ENCODE data around the gene ITGB1.
"Not testable (repeated sequence)": the region's sequence is repeated elsewhere in the genome, so short reads cannot be mapped to it uniquely, and the experiment has no call there.

The ITGB1 gene

GRCh38 chr10:32982293-32982709, 24.3 kb upstream of the ITGB1 start:
- Histone ChIP-seq H3K23ac (ENCODE audit: low read length) (no peak overlapping the region), H3K4me3 (ENCODE audit: low read length) (no peak overlapping the region), H3K4me2 (ENCODE audit: low read length) (no peak overlapping the region), H3K9ac (ENCODE audit: low read length) (peak overlapping the region; percentile 36), H3K27me3 (ENCODE audit: insufficient read depth, low read length, poor library complexity) (no peaks in the 10 kb centered on the region), H3K79me1 (ENCODE audit: low read length) (no peaks in the 10 kb centered on the region), H3K27ac (ENCODE audit: low read depth, low read length) (peak overlapping the region; percentile 80), H3K36me3 (ENCODE audit: control insufficient read depth, insufficient read depth, low read length) (no peaks in the 10 kb centered on the region), H3K56ac (ENCODE audit: low read length) (peak overlapping the region; percentile 81), H3K18ac (ENCODE audit: low read length) (peak overlapping the region; percentile 88), H2BK120ac (ENCODE audit: low read depth, low read length) (peak overlapping the region; percentile 94), H2BK15ac (replicated peaks; ENCODE audit: low read depth) (peak overlapping the region; percentile 99), H3K4me1 (ENCODE audit: control insufficient read depth, low read depth, low read length) (peaks cover 6% of the 10 kb centered on the region), H3K79me2 (ENCODE audit: control insufficient read depth, insufficient read depth, low read length) (no peaks in the 10 kb centered on the region), H2BK5ac (ENCODE audit: low read length) (peak overlapping the region; percentile 97), H4K5ac (ENCODE audit: low read length) (no peak overlapping the region), H2AK5ac (ENCODE audit: low read length) (no peak overlapping the region), H4K8ac (ENCODE audit: low read depth, low read length) (no peak overlapping the region), H3K4ac (ENCODE audit: low read depth, low read length) (peak overlapping the region; percentile 83)
- no peak for DNase-seq
- WGBS (ENCODE audit: extremely low coverage, insufficient coverage, low lambda C conversion rate): no CpG with 5 or more reads among the region's 9 CpGs

GRCh38 chr10:32981760-32982159, 23.7 kb upstream of the ITGB1 start:
- Histone ChIP-seq H4K8ac (ENCODE audit: low read depth, low read length) (no peak overlapping the region), H2BK120ac (ENCODE audit: low read depth, low read length) (peak overlapping the region; percentile 68), H3K4me2 (ENCODE audit: low read length) (no peak overlapping the region), H3K79me2 (ENCODE audit: control insufficient read depth, insufficient read depth, low read length) (no peaks in the 10 kb centered on the region), H2AK5ac (ENCODE audit: low read length) (no peak overlapping the region), H3K9ac (ENCODE audit: low read length) (peak overlapping the region; percentile 39), H3K18ac (ENCODE audit: low read length) (peak overlapping the region; percentile 94), H3K27me3 (ENCODE audit: insufficient read depth, low read length, poor library complexity) (no peaks in the 10 kb centered on the region), H2BK5ac (ENCODE audit: low read length) (peak overlapping the region; percentile 83), H3K4me1 (ENCODE audit: control insufficient read depth, low read depth, low read length) (peaks cover 6% of the 10 kb centered on the region), H3K79me1 (ENCODE audit: low read length) (no peaks in the 10 kb centered on the region), H2BK15ac (replicated peaks; ENCODE audit: low read depth) (no peak overlapping the region), H3K36me3 (ENCODE audit: control insufficient read depth, insufficient read depth, low read length) (no peaks in the 10 kb centered on the region), H3K23ac (ENCODE audit: low read length) (no peak overlapping the region), H4K5ac (ENCODE audit: low read length) (peak overlapping the region; percentile 78), H3K4ac (ENCODE audit: low read depth, low read length) (peak overlapping the region; percentile 94), H3K56ac (ENCODE audit: low read length) (peak overlapping the region; percentile 81), H3K27ac (ENCODE audit: low read depth, low read length) (peak overlapping the region; percentile 95), H3K4me3 (ENCODE audit: low read length) (no peak overlapping the region)
- peak; percentile 70 for DNase-seq
- no CpG with 5 or more reads among the region's 4 CpGs for WGBS (ENCODE audit: extremely low coverage, insufficient coverage, low lambda C conversion rate)

- Histone ChIP-seq H3K4me3 (ENCODE audit: low read length) (peak overlapping the region; percentile 5), H3K27me3 (ENCODE audit: insufficient read depth, low read length, poor library complexity) (no peaks in the 10 kb centered on the region), H3K23ac (ENCODE audit: low read length) (no peak overlapping the region), H3K56ac (ENCODE audit: low read length) (peak overlapping the region; percentile 89), H3K18ac (ENCODE audit: low read length) (peak overlapping the region; percentile 54), H4K5ac (ENCODE audit: low read length) (no peak overlapping the region), H3K9ac (ENCODE audit: low read length) (peak overlapping the region; percentile 74), H2BK120ac (ENCODE audit: low read depth, low read length) (peak overlapping the region; percentile 90), H3K4me1 (ENCODE audit: control insufficient read depth, low read depth, low read length) (peaks cover 6% of the 10 kb centered on the region), H3K79me1 (ENCODE audit: low read length) (no peaks in the 10 kb centered on the region), H3K36me3 (ENCODE audit: control insufficient read depth, insufficient read depth, low read length) (no peaks in the 10 kb centered on the region), H2BK15ac (replicated peaks; ENCODE audit: low read depth) (no peak overlapping the region), H2BK5ac (ENCODE audit: low read length) (peak overlapping the region; percentile 83), H3K79me2 (ENCODE audit: control insufficient read depth, insufficient read depth, low read length) (no peaks in the 10 kb centered on the region), H3K4ac (ENCODE audit: low read depth, low read length) (peak overlapping the region; percentile 87), H3K27ac (ENCODE audit: low read depth, low read length) (peak overlapping the region; percentile 95), H2AK5ac (ENCODE audit: low read length) (no peak overlapping the region), H4K8ac (ENCODE audit: low read depth, low read length) (no peak overlapping the region), H3K4me2 (ENCODE audit: low read length) (peak overlapping the region; percentile 84)
- WGBS (ENCODE audit: extremely low coverage, insufficient coverage, low lambda C conversion rate): no CpG with 5 or more reads among the region's 38 CpGs
- peak; percentile 96 for DNase-seq
Measured at GRCh38 chr10:32980558-32981468, 22.8 kb upstream of the ITGB1 start.

GRCh38 chr10:32980242-32980557, 22.2 kb upstream of the ITGB1 start:
- Histone ChIP-seq H3K9ac (ENCODE audit: low read length) (peak overlapping the region; percentile 74), H4K8ac (ENCODE audit: low read depth, low read length) (no peak overlapping the region), H3K36me3 (ENCODE audit: control insufficient read depth, insufficient read depth, low read length) (no peaks in the 10 kb centered on the region), H2BK15ac (replicated peaks; ENCODE audit: low read depth) (no peak overlapping the region), H2BK5ac (ENCODE audit: low read length) (peak overlapping the region; percentile 83), H3K4ac (ENCODE audit: low read depth, low read length) (no peak overlapping the region), H3K4me2 (ENCODE audit: low read length) (peak overlapping the region; percentile 84), H4K5ac (ENCODE audit: low read length) (no peak overlapping the region), H3K79me1 (ENCODE audit: low read length) (no peaks in the 10 kb centered on the region), H2BK120ac (ENCODE audit: low read depth, low read length) (no peak overlapping the region), H3K23ac (ENCODE audit: low read length) (no peak overlapping the region), H3K27ac (ENCODE audit: low read depth, low read length) (peak overlapping the region; percentile 95), H3K4me3 (ENCODE audit: low read length) (peak overlapping the region; percentile 5), H3K4me1 (ENCODE audit: control insufficient read depth, low read depth, low read length) (peaks cover 6% of the 10 kb centered on the region), H2AK5ac (ENCODE audit: low read length) (no peak overlapping the region), H3K27me3 (ENCODE audit: insufficient read depth, low read length, poor library complexity) (no peaks in the 10 kb centered on the region), H3K56ac (ENCODE audit: low read length) (peak overlapping the region; percentile 89), H3K79me2 (ENCODE audit: control insufficient read depth, insufficient read depth, low read length) (no peaks in the 10 kb centered on the region), H3K18ac (ENCODE audit: low read length) (no peak overlapping the region)
- no peak for DNase-seq
- WGBS (ENCODE audit: extremely low coverage, insufficient coverage, low lambda C conversion rate): no CpG with 5 or more reads among the region's 6 CpGs

GRCh38 chr10:32979719-32980118, 21.7 kb upstream of the ITGB1 start:
- not testable (repeated sequence) for H3K9ac ChIP-seq (ENCODE audit: low read length); H3K27ac ChIP-seq (ENCODE audit: low read depth, low read length); H3K27me3 ChIP-seq (ENCODE audit: insufficient read depth, low read length, poor library complexity); H4K5ac ChIP-seq (ENCODE audit: low read length); H3K4ac ChIP-seq (ENCODE audit: low read depth, low read length); DNase-seq; H2BK15ac ChIP-seq (replicated peaks; ENCODE audit: low read depth); H2BK5ac ChIP-seq (ENCODE audit: low read length); H3K4me1 ChIP-seq (ENCODE audit: control insufficient read depth, low read depth, low read length); H3K4me3 ChIP-seq (ENCODE audit: low read length); H2AK5ac ChIP-seq (ENCODE audit: low read length); H3K23ac ChIP-seq (ENCODE audit: low read length); H3K4me2 ChIP-seq (ENCODE audit: low read length); H4K8ac ChIP-seq (ENCODE audit: low read depth, low read length); H3K36me3 ChIP-seq (ENCODE audit: control insufficient read depth, insufficient read depth, low read length); H3K79me2 ChIP-seq (ENCODE audit: control insufficient read depth, insufficient read depth, low read length); H3K79me1 ChIP-seq (ENCODE audit: low read length); H2BK120ac ChIP-seq (ENCODE audit: low read depth, low read length)
- peak overlapping the region; percentile 8 for H3K56ac ChIP-seq (ENCODE audit: low read length)
- H3K18ac ChIP-seq (ENCODE audit: low read length): peak overlapping the region; percentile 87
- no CpG with 5 or more reads among the region's 14 CpGs for WGBS (ENCODE audit: extremely low coverage, insufficient coverage, low lambda C conversion rate)

Data from mesendoderm (in vitro differentiated cells).